GM12878 (cell line): ENCODE results near the gene ITGA8. TPM values are rescaled to one million over a fixed set of nuclear protein-coding genes. Genes with fewer than 3 reads are reported as not detected.

Source experiments
- ATAC-seq: fragments of 200-7000 bp; cut with Tn5 transposase; 3 replicates; pipeline ENCODE4 v1.9.1; 2020; ENCODE audit warnings: mild to moderate bottlenecking, moderate library complexity
- BruUV-seq: library from RNA; stranded (reverse); fragments of 400-500 nt; replicated peaks from 2 replicates; lab custom pipeline; 2021; lab: Mats Ljungman, UMichigan
- CTCF ChIA-PET: fragments of 300-600 bp; sonication (Branson Sonifier 250); formaldehyde crosslinking; extraction: SDS; loops from one replicate; lab custom pipeline; 2021; ENCODE audit warnings: inconsistent platforms; lab: Yijun Ruan, JAX
- POLR2A ChIA-PET: fragments of 350-600 bp; formaldehyde crosslinking; extraction: SDS; loops from one replicate; lab custom pipeline; 2021; ENCODE audit warnings: inconsistent platforms; lab: Charles Lee
- RAD21 ChIA-PET: fragments of 300-600 bp; sonication (Branson Sonifier 250); formaldehyde crosslinking; loops from one replicate; lab custom pipeline; 2023; ENCODE audit warnings: antibody characterized with exemption; ENCODE audit not compliant: unreplicated experiment; lab: Charles Lee
- SMC1A ChIA-PET: fragments of 300-600 bp; sonication (Branson Sonifier 250); formaldehyde crosslinking; loops from one replicate; lab custom pipeline; 2023; ENCODE audit not compliant: unreplicated experiment, uncharacterized antibody; lab: Charles Lee
- DNase-seq: peaks from one replicate; pipeline ENCODE4 v3.0.0-alpha.2; 2011; ENCODE audit warnings: low read depth, low spot score
- FAIRE-seq: peaks from 3 replicates; lab custom pipeline; 2011; peaks lifted over from hg19 to GRCh38; lab: Jason Lieb, UNC
- H2AFZ ChIP-seq: 2 replicates; pipeline ENCODE4 v1.6.0; 2011; ENCODE audit warnings: low read depth, low read length, control low read depth; ENCODE audit not compliant: control insufficient read depth
- H3K27ac ChIP-seq: 2 replicates; pipeline ENCODE4 v1.5.1; 2011; ENCODE audit warnings: control low read depth; ENCODE audit not compliant: control insufficient read depth, insufficient read depth
- H3K27me3 ChIP-seq, 2 experiments: replicated peaks in 1 of 2; 2 replicates each; pipeline versions ENCODE4 v1.6.0 to v1.6.1; 2011; ENCODE audit warnings: low read length in 1 of 2; ENCODE audit not compliant: control insufficient read depth in 2 of 2, insufficient read depth in 2 of 2
- H3K36me3 ChIP-seq, 2 experiments: 2 replicates each; pipeline ENCODE4 v1.5.1; 2011; ENCODE audit warnings: low read length in 1 of 2; ENCODE audit not compliant: control insufficient read depth in 2 of 2, insufficient read depth in 2 of 2
- H3K4me1 ChIP-seq: 2 replicates; pipeline ENCODE4 v1.6.1; 2011; ENCODE audit warnings: mild to moderate bottlenecking, low read length, moderate library complexity, mixed read lengths; ENCODE audit not compliant: control insufficient read depth, insufficient read depth
- H3K4me2 ChIP-seq: 2 replicates; pipeline ENCODE4 v1.6.0; 2011; ENCODE audit warnings: control low read depth; ENCODE audit not compliant: control insufficient read depth, insufficient read depth
- H3K4me3 ChIP-seq: fragments of 200-600 bp; sonication (generic); 2 replicates; pipeline ENCODE4 v1.5.1; 2016
- H3K79me2 ChIP-seq: 2 replicates; pipeline ENCODE4 v1.6.0; 2011; ENCODE audit warnings: low read length; ENCODE audit not compliant: control insufficient read depth, insufficient read depth
- H3K9ac ChIP-seq: 2 replicates; pipeline ENCODE4 v1.8.0; 2011; ENCODE audit warnings: low read length, control low read depth, mixed read lengths; ENCODE audit not compliant: control insufficient read depth, insufficient read depth
- H3K9me3 ChIP-seq: replicated peaks from 3 replicates; pipeline ENCODE4 v1.5.1; 2011; ENCODE audit warnings: mild to moderate bottlenecking, low read length; ENCODE audit not compliant: control insufficient read depth, insufficient read depth
- H4K20me1 ChIP-seq: 2 replicates; pipeline ENCODE4 v1.6.0; 2011; ENCODE audit not compliant: control insufficient read depth, insufficient read depth
- BHLHE40 ChIP-seq, 2 experiments: fragments of 450-650 bp in 1 of 2; IDR thresholded peaks; 2 replicates each; pipeline ENCODE4 v1.6.1; 2011 to 2017; ENCODE audit warnings: low read depth in 2 of 2, borderline replicate concordance in 1 of 2, improper control_type of control experiment in 1 of 2, low read length in 1 of 2, mild to moderate bottlenecking in 1 of 2
- CHD1 ChIP-seq: IDR thresholded peaks from 2 replicates; pipeline ENCODE4 v1.6.1; 2012; ENCODE audit warnings: low read depth, low read length, improper control_type of control experiment
- CHD4 ChIP-seq: fragments of 200-600 bp; sonication (generic); IDR thresholded peaks from 2 replicates; pipeline ENCODE4 v1.6.1; 2016; ENCODE audit warnings: mild to moderate bottlenecking
- CREB1 ChIP-seq: IDR thresholded peaks from 2 replicates; pipeline ENCODE4 v1.6.1; 2012; ENCODE audit warnings: low read depth, mild to moderate bottlenecking, inconsistent platforms
- EZH2 ChIP-seq: IDR thresholded peaks from 2 replicates; pipeline ENCODE4 v1.6.1; 2012; ENCODE audit warnings: low read depth, mild to moderate bottlenecking, control low read depth, inconsistent platforms, low read length, borderline replicate concordance; ENCODE audit not compliant: control insufficient read depth
- MEF2A ChIP-seq: IDR thresholded peaks from 2 replicates; pipeline ENCODE4 v1.6.1; 2011; ENCODE audit warnings: low read depth, mild to moderate bottlenecking, low read length, moderate library complexity; ENCODE audit not compliant: insufficient read depth
- MTA3 ChIP-seq: IDR thresholded peaks from 2 replicates; pipeline ENCODE4 v1.6.1; 2012; ENCODE audit warnings: low read length, inconsistent platforms, borderline replicate concordance
- NFIC ChIP-seq: IDR thresholded peaks from 2 replicates; pipeline ENCODE4 v1.6.1; 2012; ENCODE audit warnings: low read depth, mild to moderate bottlenecking, inconsistent platforms, low read length, moderate library complexity
- SMARCA5 ChIP-seq: fragments of 450-650 bp; IDR thresholded peaks from 2 replicates; pipeline ENCODE4 v1.6.1; 2017; ENCODE audit warnings: mild to moderate bottlenecking
- ZNF217 ChIP-seq: fragments of 450-650 bp; IDR thresholded peaks from 2 replicates; pipeline ENCODE4 v1.6.1; 2017; ENCODE audit warnings: antibody characterized with exemption, mild to moderate bottlenecking
- ZNF622 ChIP-seq: fragments of 450-650 bp; IDR thresholded peaks from 2 replicates; pipeline ENCODE4 v1.6.1; 2017; ENCODE audit warnings: mild to moderate bottlenecking, inconsistent platforms
- WGBS: methylation state at CpG from one replicate; pipeline ENCODE4 v1.1.6; 2016; ENCODE audit warnings: low lambda C conversion rate; ENCODE audit not compliant: insufficient replicate concordance, insufficient coverage; ENCODE audit errors: missing lambda C conversion rate; 5-methylcytosine and 5-hydroxymethylcytosine counted together
- in situ Hi-C: fragments of 300-500 bp; cut with MboI; formaldehyde crosslinking; loops from 9 replicates; pipeline ENCODE4 v1.14.3; 2018; ENCODE audit warnings: mixed read lengths
- intact Hi-C: fragments of 100-400 bp; cut with micrococcal nuclease; formaldehyde crosslinking; loops from one replicate; pipeline ENCODE4 v1.14.2; 2022; ENCODE audit not compliant: unreplicated experiment
- polyA plus RNA-seq, 11 experiments: library from polyadenylated mRNA; depleted of rRNA in 4 of 11; unstranded in 6 of 11; stranded (reverse) in 5 of 11; fragments of >200 nt; fragmentation: Nextera tagmentation in 4 of 11; fragmentation: Illumina TruSeq in 1 of 11; extraction: Ambion mirVana in 4 of 11; extraction: Trizol in 1 of 11; gene quantifications; 1 replicate in 1 of 11; 2 replicates in 10 of 11; pipeline versions ENCODE4 v1.2.1 to v1.2.3, GENCODE V29; 2011 to 2016; ENCODE audit warnings: inconsistent platforms in 2 of 11, missing spikeins in 2 of 11, low read depth in 1 of 11
- total RNA-seq, 4 experiments: library from RNA; depleted of rRNA in 3 of 4; stranded (reverse); fragments of >200 nt in 3 of 4; fragmentation: Illumina TruSeq in 1 of 4; extraction: Trizol in 1 of 4; gene quantifications; 2 replicates each; pipeline versions ENCODE4 v1.2.1 to v1.2.3, GENCODE V29; 2013 to 2021
- TF ChIP-seq, protein P1 (sequence below): fragments of 450-650 bp; IDR thresholded peaks from 2 replicates; pipeline ENCODE4 v1.6.1; 2018; ENCODE audit warnings: mild to moderate bottlenecking, low read depth, moderate library complexity; ENCODE audit not compliant: partially characterized antibody
- TF ChIP-seq, protein P2 (sequence below): IDR thresholded peaks from 2 replicates; pipeline ENCODE4 v1.6.1; 2012; ENCODE audit warnings: low read length, inconsistent platforms

Gene ITGA8
- total and polyA plus RNA-seq, 10 of the 15 experiments (the other 5 are each of a cell fraction or from before 2014, with no cell fraction given) = 0.03 TPM; not detected in 9

DNA sequence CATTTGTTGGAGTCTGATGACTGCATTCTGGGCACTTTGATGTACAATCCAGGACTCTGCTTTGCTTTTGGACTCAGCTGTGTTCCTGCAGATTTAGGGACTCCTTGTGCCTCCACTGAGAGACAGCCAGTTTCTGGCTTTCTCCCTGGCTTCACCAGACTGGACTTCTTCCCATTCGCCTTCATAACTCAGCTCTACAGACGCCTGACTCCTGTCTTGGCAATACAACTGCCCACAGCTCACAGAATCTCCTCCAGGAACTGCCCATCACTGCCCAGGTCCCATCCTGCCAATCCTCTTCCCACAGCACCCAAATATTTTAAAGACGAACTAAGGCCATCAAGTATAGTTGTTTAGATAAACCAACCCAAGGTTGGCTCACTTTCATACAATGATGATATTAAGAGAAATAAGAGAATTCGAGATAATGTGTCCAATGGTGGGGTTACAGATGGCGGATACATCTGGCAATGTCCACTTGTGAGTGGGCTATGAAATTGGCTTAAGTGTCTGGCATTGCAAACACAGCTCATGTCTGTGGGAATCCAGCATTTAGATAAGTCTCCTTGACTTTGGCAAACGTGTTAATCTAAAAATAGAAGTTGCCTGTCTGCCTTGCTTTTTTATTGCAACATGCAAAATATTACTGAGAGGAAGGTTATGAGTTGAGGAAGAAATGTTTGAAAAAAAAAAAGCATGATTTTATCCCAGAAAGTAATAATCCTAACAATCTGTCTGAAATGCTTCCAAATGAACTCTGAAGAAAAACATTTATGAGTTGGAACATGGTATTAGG is 95.1 kb downstream of the ITGA8 start:
- Histone ChIP-seq H3K4me1 (no peaks in the 10 kb centered on the region), H3K36me3 (no peaks in the 10 kb centered on the region), H3K4me2 (no peak overlapping the region), H3K9me3 (no peaks in the 10 kb centered on the region), H2AFZ (no peak overlapping the region), H3K79me2 (no peaks in the 10 kb centered on the region), H4K20me1 (no peaks in the 10 kb centered on the region), H3K9ac (no peak overlapping the region), H3K27me3 (no peaks in the 10 kb centered on the region), H3K27ac (no peak overlapping the region), H3K4me3 (no peak overlapping the region)
- intact Hi-C loops = no loop called here
- CTCF ChIA-PET = no interaction called here
- in situ Hi-C loops = no loop called here
- DNase-seq = no peak
- FAIRE-seq = no peak
- SMC1A ChIA-PET = no interaction called here
- RAD21 ChIA-PET = no interaction called here
- no peak for ATAC-seq
- POLR2A ChIA-PET = no interaction called here
- TF ChIP-seq MEF2A = no peak
- no peak for TF ChIP-seq BHLHE40 (IDR thresholded peaks at IDR 0.05; ENCODE audit: borderline replicate concordance in 1 of 2, low read depth in 2 of 2, low read length in 1 of 2)
- TF ChIP-seq CHD4 = no peak
- no peak for TF ChIP-seq EZH2
- TF ChIP-seq NFIC = no peak
- no peak for TF ChIP-seq ZNF217
- TF ChIP-seq, protein P1, sequence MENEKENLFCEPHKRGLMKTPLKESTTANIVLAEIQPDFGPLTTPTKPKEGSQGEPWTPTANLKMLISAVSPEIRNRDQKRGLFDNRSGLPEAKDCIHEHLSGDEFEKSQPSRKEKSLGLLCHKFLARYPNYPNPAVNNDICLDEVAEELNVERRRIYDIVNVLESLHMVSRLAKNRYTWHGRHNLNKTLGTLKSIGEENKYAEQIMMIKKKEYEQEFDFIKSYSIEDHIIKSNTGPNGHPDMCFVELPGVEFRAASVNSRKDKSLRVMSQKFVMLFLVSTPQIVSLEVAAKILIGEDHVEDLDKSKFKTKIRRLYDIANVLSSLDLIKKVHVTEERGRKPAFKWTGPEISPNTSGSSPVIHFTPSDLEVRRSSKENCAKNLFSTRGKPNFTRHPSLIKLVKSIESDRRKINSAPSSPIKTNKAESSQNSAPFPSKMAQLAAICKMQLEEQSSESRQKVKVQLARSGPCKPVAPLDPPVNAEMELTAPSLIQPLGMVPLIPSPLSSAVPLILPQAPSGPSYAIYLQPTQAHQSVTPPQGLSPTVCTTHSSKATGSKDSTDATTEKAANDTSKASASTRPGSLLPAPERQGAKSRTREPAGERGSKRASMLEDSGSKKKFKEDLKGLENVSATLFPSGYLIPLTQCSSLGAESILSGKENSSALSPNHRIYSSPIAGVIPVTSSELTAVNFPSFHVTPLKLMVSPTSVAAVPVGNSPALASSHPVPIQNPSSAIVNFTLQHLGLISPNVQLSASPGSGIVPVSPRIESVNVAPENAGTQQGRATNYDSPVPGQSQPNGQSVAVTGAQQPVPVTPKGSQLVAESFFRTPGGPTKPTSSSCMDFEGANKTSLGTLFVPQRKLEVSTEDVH = no peak
- no peak for TF ChIP-seq MTA3
- no peak for TF ChIP-seq CHD1
- TF ChIP-seq, protein P2, sequence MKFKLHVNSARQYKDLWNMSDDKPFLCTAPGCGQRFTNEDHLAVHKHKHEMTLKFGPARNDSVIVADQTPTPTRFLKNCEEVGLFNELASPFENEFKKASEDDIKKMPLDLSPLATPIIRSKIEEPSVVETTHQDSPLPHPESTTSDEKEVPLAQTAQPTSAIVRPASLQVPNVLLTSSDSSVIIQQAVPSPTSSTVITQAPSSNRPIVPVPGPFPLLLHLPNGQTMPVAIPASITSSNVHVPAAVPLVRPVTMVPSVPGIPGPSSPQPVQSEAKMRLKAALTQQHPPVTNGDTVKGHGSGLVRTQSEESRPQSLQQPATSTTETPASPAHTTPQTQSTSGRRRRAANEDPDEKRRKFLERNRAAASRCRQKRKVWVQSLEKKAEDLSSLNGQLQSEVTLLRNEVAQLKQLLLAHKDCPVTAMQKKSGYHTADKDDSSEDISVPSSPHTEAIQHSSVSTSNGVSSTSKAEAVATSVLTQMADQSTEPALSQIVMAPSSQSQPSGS = no peak
- no peak for TF ChIP-seq SMARCA5
- no peak for TF ChIP-seq CREB1
- no peak for TF ChIP-seq ZNF622
- no TSS peak for BruUV-seq
- WGBS = 22% methylated on average over 6 of the region's 6 CpGs
